SJSA1 (cell line): ENCODE measurements around the gene GNG4. TPM values are rescaled to one million over a fixed set of nuclear protein-coding genes. Genes with fewer than 3 reads are reported as not detected.
"Not testable (repeated sequence)": the region's sequence is repeated elsewhere in the genome, so short reads cannot be mapped to it uniquely, and the experiment has no call there.

Source experiments
- DNase-seq, 2 experiments: peaks; one replicate each; pipeline ENCODE4 v3.0.0-alpha.2; 2015 to 2020; ENCODE audit warnings: low spot score in 2 of 2, low read depth in 1 of 2
- H3K27ac ChIP-seq: fragments of 250-450 bp; sonication (Bioruptor Pico); 2 replicates; pipeline ENCODE4 v1.5.1; 2020; ENCODE audit warnings: mild to moderate bottlenecking, moderate library complexity
- H3K27me3 ChIP-seq: fragments of 250-450 bp; sonication (Bioruptor Pico); replicated peaks from 2 replicates; pipeline ENCODE4 v1.5.1; 2020; ENCODE audit warnings: mild to moderate bottlenecking, moderate library complexity
- H3K36me3 ChIP-seq: fragments of 250-450 bp; sonication (Bioruptor Pico); 2 replicates; pipeline ENCODE4 v1.5.1; 2020; ENCODE audit warnings: mild to moderate bottlenecking
- H3K4me1 ChIP-seq: fragments of 250-450 bp; sonication (Bioruptor Pico); replicated peaks from 2 replicates; pipeline ENCODE4 v1.6.1; 2021; ENCODE audit warnings: mild to moderate bottlenecking
- H3K4me3 ChIP-seq: fragments of 250-450 bp; sonication (Bioruptor Pico); 2 replicates; pipeline ENCODE4 v1.5.1; 2020; ENCODE audit warnings: mild to moderate bottlenecking
- H3K9me3 ChIP-seq: fragments of 250-450 bp; sonication (Bioruptor Pico); replicated peaks from 2 replicates; pipeline ENCODE4 v1.5.1; 2020; ENCODE audit warnings: mild to moderate bottlenecking
- total RNA-seq: library from RNA; depleted of rRNA; stranded (reverse); fragments of >200 nt; shearing (Covaris generic); gene quantifications from 2 replicates; pipeline ENCODE4 v1.2.3, GENCODE V29; 2014

The GNG4 gene
- total RNA-seq, 1 experiment from 2014 or later, result 2.3 TPM

- H3K9me3 ChIP-seq, H3K4me3 ChIP-seq, DNase-seq, H3K36me3 ChIP-seq, H3K27me3 ChIP-seq, H3K27ac ChIP-seq, H3K4me1 ChIP-seq: not testable (repeated sequence)
Measured at GRCh38 chr1:235572971-235573370, 76.6 kb downstream of the GNG4 start.

GRCh38 chr1:235571482-235571881, 78.1 kb downstream of the GNG4 start:
- no peaks in the 10 kb centered on the region for H3K36me3 ChIP-seq
- no peak for DNase-seq
- H3K27me3 ChIP-seq, result no peaks in the 10 kb centered on the region
- no peaks in the 10 kb centered on the region for H3K4me1 ChIP-seq
- H3K9me3 ChIP-seq, result no peaks in the 10 kb centered on the region
- H3K4me3 ChIP-seq, result no peak overlapping the region
- H3K27ac ChIP-seq, result no peak overlapping the region

- Histone ChIP-seq H3K9me3 (no peaks in the 10 kb centered on the region), H3K4me3 (no peak overlapping the region), H3K36me3 (no peaks in the 10 kb centered on the region), H3K4me1 (no peaks in the 10 kb centered on the region), H3K27me3 (no peaks in the 10 kb centered on the region), H3K27ac (no peak overlapping the region)
- no peak for DNase-seq
Measured at GRCh38 chr1:235567812-235568503, 81.6 kb downstream of the GNG4 start.

GRCh38 chr1:235566084-235566483, 83.5 kb downstream of the GNG4 start:
- no peaks in the 10 kb centered on the region for H3K36me3 ChIP-seq
- no peaks in the 10 kb centered on the region for H3K4me1 ChIP-seq
- H3K27ac ChIP-seq, result no peak overlapping the region
- H3K4me3 ChIP-seq, result no peak overlapping the region
- DNase-seq, result no peak
- no peaks in the 10 kb centered on the region for H3K9me3 ChIP-seq
- no peaks in the 10 kb centered on the region for H3K27me3 ChIP-seq

- no peaks in the 10 kb centered on the region for H3K9me3 ChIP-seq
- H3K4me3 ChIP-seq, result no peak overlapping the region
- no peaks in the 10 kb centered on the region for H3K36me3 ChIP-seq
- H3K27me3 ChIP-seq, result no peaks in the 10 kb centered on the region
- no peak for DNase-seq
- H3K27ac ChIP-seq, result no peak overlapping the region
- H3K4me1 ChIP-seq, result no peaks in the 10 kb centered on the region
Measured at GRCh38 chr1:235563513-235564061, 86.0 kb downstream of the GNG4 start.

GRCh38 chr1:235562589-235562988, 87.0 kb downstream of the GNG4 start:
- DNase-seq, result no peak
- no peaks in the 10 kb centered on the region for H3K27me3 ChIP-seq
- no peaks in the 10 kb centered on the region for H3K9me3 ChIP-seq
- no peak overlapping the region for H3K4me3 ChIP-seq
- no peak overlapping the region for H3K27ac ChIP-seq
- no peaks in the 10 kb centered on the region for H3K4me1 ChIP-seq
- H3K36me3 ChIP-seq, result no peaks in the 10 kb centered on the region

GRCh38 chr1:235558621-235559169, 90.9 kb downstream of the GNG4 start:
- no peak for DNase-seq
- no peaks in the 10 kb centered on the region for H3K27me3 ChIP-seq

GRCh38 chr1:235557495-235557894, 92.1 kb downstream of the GNG4 start:
- no peak for DNase-seq
- H3K4me3 ChIP-seq, result no peak overlapping the region
- no peaks in the 10 kb centered on the region for H3K9me3 ChIP-seq
- H3K27ac ChIP-seq, result no peak overlapping the region
- no peaks in the 10 kb centered on the region for H3K4me1 ChIP-seq
- no peaks in the 10 kb centered on the region for H3K36me3 ChIP-seq
- H3K27me3 ChIP-seq, result no peaks in the 10 kb centered on the region

More at GRCh38 chr1:235558621-235559169, 90.9 kb downstream of the GNG4 start:
- Histone ChIP-seq H3K4me3 (no peak overlapping the region), H3K4me1 (no peaks in the 10 kb centered on the region), H3K36me3 (no peaks in the 10 kb centered on the region), H3K9me3 (no peaks in the 10 kb centered on the region), H3K27ac (no peak overlapping the region)

GRCh38 chr1:235556807-235557206, 92.8 kb downstream of the GNG4 start:
- no peak overlapping the region for H3K27ac ChIP-seq
- H3K36me3 ChIP-seq, result no peaks in the 10 kb centered on the region
- no peaks in the 10 kb centered on the region for H3K9me3 ChIP-seq
- DNase-seq, result no peak
- H3K27me3 ChIP-seq, result no peaks in the 10 kb centered on the region
- H3K4me1 ChIP-seq, result no peaks in the 10 kb centered on the region
- H3K4me3 ChIP-seq, result no peak overlapping the region

GRCh38 chr1:235553112-235553551, 96.5 kb downstream of the GNG4 start:
- Histone ChIP-seq H3K4me1 (no peaks in the 10 kb centered on the region), H3K9me3 (no peaks in the 10 kb centered on the region), H3K4me3 (no peak overlapping the region), H3K36me3 (no peaks in the 10 kb centered on the region), H3K27ac (no peak overlapping the region), H3K27me3 (no peaks in the 10 kb centered on the region)
- DNase-seq, result no peak

GRCh38 chr1:235552146-235552716, 97.4 kb downstream of the GNG4 start:
- Histone ChIP-seq H3K36me3 (no peaks in the 10 kb centered on the region), H3K4me1 (no peaks in the 10 kb centered on the region), H3K4me3 (no peak overlapping the region), H3K9me3 (no peaks in the 10 kb centered on the region), H3K27ac (no peak overlapping the region), H3K27me3 (no peaks in the 10 kb centered on the region)
- no peak for DNase-seq

GRCh38 chr1:235549351-235550139, 100.0 kb downstream of the GNG4 start:
- H3K9me3 ChIP-seq, result no peaks in the 10 kb centered on the region
- no peaks in the 10 kb centered on the region for H3K4me1 ChIP-seq
- no peaks in the 10 kb centered on the region for H3K27me3 ChIP-seq
- H3K27ac ChIP-seq, result no peak overlapping the region
- no peaks in the 10 kb centered on the region for H3K36me3 ChIP-seq
- no peak for DNase-seq
- no peak overlapping the region for H3K4me3 ChIP-seq

- not testable (repeated sequence) for H3K27me3 ChIP-seq, DNase-seq, H3K4me1 ChIP-seq, H3K9me3 ChIP-seq, H3K27ac ChIP-seq, H3K36me3 ChIP-seq, H3K4me3 ChIP-seq
Measured at GRCh38 chr1:235546369-235547155, 103.0 kb downstream of the GNG4 start.
